ENCODE results near the gene SLX4. TPM values are rescaled to one million over a fixed set of nuclear protein-coding genes. Genes with fewer than 3 reads are reported as not detected.

The SLX4 gene
- total and polyA plus RNA-seq, 2 donors (not counting 3 experiments of a cell fraction or from before 2014, with no cell fraction given), result 2.9 to 8.9 TPM

DNA sequence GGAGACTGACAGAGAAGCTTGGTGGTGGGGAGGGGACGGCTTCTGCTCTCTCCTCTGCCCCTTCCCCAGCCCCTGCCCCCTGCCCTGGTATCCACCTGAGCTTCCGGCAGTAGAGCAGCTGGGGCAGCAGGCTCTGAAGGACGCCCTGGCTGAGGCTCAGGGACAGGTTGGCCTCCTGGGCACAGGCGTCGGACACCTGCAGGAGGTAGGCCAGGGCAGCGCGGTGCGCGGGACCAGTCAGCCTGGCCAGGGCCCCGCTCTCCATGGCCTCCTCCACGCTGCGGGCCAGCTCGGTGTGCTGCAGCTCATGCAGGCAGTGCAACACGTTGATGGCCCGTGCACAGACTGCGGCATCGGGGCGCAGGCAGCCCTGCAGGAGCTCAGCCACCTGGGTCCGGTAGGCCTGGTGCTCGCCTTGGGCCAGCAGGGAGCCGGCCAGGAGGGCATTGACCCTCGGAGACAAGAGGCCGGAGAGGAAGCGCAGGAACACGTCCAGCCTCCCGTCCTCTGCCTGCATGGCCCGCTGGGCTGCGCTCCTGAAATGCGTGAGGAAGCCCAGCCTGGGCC is 48.4 kb downstream of the SLX4 start:
- H3K4me1 ChIP-seq (ENCODE audit: control insufficient read depth, extremely low read depth, insufficient read depth, low read length), result no peaks in the 10 kb centered on the region
- CTCF ChIA-PET, result no interaction called here

GRCh38 chr16:3561626-3562025 is 49.8 kb downstream of the SLX4 start:
- POLR2A ChIA-PET, result no interaction called here
- dilution Hi-C loops (cut with MboI; ENCODE audit: extremely low pct_ligation_motif_present, low sequenced_read_pairs), result no loop called here
- CTCF ChIA-PET, result no interaction called here
- H3K36me3 ChIP-seq (ENCODE audit: control insufficient read depth in 2 of 2, extremely low read depth in 1 of 2, insufficient read depth in 2 of 2, low read length in 2 of 2), result no peaks in the 10 kb centered on the region
- no peaks in the 10 kb centered on the region for H3K9me3 ChIP-seq (replicated peaks; ENCODE audit: control insufficient read depth, insufficient read depth, low read length)
- no peak overlapping the region for H2AFZ ChIP-seq (ENCODE audit: low read depth, low read length)
- no peaks in the 10 kb centered on the region for H3K79me2 ChIP-seq (ENCODE audit: control insufficient read depth, insufficient read depth, low read length)
- H3K9ac ChIP-seq (replicated peaks; ENCODE audit: extremely low read depth, insufficient read depth, low read length), result no peak overlapping the region
- intact Hi-C loops (cut with micrococcal nuclease), result no loop called here
- no peaks in the 10 kb centered on the region for H3K9me1 ChIP-seq (replicated peaks; ENCODE audit: control insufficient read depth, extremely low read depth, insufficient read depth, low read length)
- H3K4me1 ChIP-seq (ENCODE audit: control insufficient read depth, extremely low read depth, insufficient read depth, low read length), result no peaks in the 10 kb centered on the region
- no peak for TF ChIP-seq MYC (IDR thresholded peaks at IDR 0.05; ENCODE audit: low read depth, low read length)
- TF ChIP-seq, protein P1, sequence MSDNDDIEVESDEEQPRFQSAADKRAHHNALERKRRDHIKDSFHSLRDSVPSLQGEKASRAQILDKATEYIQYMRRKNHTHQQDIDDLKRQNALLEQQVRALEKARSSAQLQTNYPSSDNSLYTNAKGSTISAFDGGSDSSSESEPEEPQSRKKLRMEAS (IDR thresholded peaks at IDR 0.05; ENCODE audit: insufficient read depth, insufficient read length), result no peak
- TF ChIP-seq, protein P2, sequence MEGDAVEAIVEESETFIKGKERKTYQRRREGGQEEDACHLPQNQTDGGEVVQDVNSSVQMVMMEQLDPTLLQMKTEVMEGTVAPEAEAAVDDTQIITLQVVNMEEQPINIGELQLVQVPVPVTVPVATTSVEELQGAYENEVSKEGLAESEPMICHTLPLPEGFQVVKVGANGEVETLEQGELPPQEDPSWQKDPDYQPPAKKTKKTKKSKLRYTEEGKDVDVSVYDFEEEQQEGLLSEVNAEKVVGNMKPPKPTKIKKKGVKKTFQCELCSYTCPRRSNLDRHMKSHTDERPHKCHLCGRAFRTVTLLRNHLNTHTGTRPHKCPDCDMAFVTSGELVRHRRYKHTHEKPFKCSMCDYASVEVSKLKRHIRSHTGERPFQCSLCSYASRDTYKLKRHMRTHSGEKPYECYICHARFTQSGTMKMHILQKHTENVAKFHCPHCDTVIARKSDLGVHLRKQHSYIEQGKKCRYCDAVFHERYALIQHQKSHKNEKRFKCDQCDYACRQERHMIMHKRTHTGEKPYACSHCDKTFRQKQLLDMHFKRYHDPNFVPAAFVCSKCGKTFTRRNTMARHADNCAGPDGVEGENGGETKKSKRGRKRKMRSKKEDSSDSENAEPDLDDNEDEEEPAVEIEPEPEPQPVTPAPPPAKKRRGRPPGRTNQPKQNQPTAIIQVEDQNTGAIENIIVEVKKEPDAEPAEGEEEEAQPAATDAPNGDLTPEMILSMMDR (IDR thresholded peaks at IDR 0.05; ENCODE audit: extremely low read depth in 1 of 2, insufficient read depth in 1 of 2, low read depth in 1 of 2, low read length in 2 of 2), result no peak
- no peaks in the 10 kb centered on the region for H4K20me1 ChIP-seq (replicated peaks; ENCODE audit: control insufficient read depth, extremely low read depth, insufficient read depth, low read length)
- H3K4me2 ChIP-seq (ENCODE audit: insufficient read depth, low read length), result no peak overlapping the region
- no peak overlapping the region for H3K27ac ChIP-seq (ENCODE audit: insufficient read depth, low read depth, low read length)
- no peak overlapping the region for H3K4me3 ChIP-seq (replicated peaks in 1 of 3; ENCODE audit: insufficient read depth in 1 of 3, low read depth in 1 of 3, low read length in 3 of 3)
- DNase-seq (ENCODE audit: low read depth, low spot score), result no peak
- no peaks in the 10 kb centered on the region for H3K27me3 ChIP-seq (ENCODE audit: control insufficient read depth in 2 of 2, insufficient read depth in 2 of 2, low read length in 2 of 2)
- FAIRE-seq, result no peak
- BruUV-seq (replicated peaks), result no TSS peak

More for the DNA sequence above, 48.4 kb downstream of the SLX4 start:
- H3K9me1 ChIP-seq (replicated peaks; ENCODE audit: control insufficient read depth, extremely low read depth, insufficient read depth, low read length), result no peaks in the 10 kb centered on the region
- no peaks in the 10 kb centered on the region for H3K79me2 ChIP-seq (ENCODE audit: control insufficient read depth, insufficient read depth, low read length)
- POLR2A ChIA-PET, result no interaction called here
- dilution Hi-C loops (cut with MboI; ENCODE audit: extremely low pct_ligation_motif_present, low sequenced_read_pairs), result no loop called here
- no peaks in the 10 kb centered on the region for H3K36me3 ChIP-seq (ENCODE audit: control insufficient read depth in 2 of 2, extremely low read depth in 1 of 2, insufficient read depth in 2 of 2, low read length in 2 of 2)
- H2AFZ ChIP-seq (ENCODE audit: low read depth, low read length), result no peak overlapping the region
- no peaks in the 10 kb centered on the region for H4K20me1 ChIP-seq (replicated peaks; ENCODE audit: control insufficient read depth, extremely low read depth, insufficient read depth, low read length)
- H3K9ac ChIP-seq (replicated peaks; ENCODE audit: extremely low read depth, insufficient read depth, low read length), result no peak overlapping the region
- BruUV-seq (replicated peaks), result no TSS peak
- no peak overlapping the region for H3K4me2 ChIP-seq (ENCODE audit: insufficient read depth, low read length)
- no peak overlapping the region for H3K4me3 ChIP-seq (replicated peaks in 1 of 3; ENCODE audit: insufficient read depth in 1 of 3, low read depth in 1 of 3, low read length in 3 of 3)
- intact Hi-C loops (cut with micrococcal nuclease), result no loop called here
- no peaks in the 10 kb centered on the region for H3K27me3 ChIP-seq (ENCODE audit: control insufficient read depth in 2 of 2, insufficient read depth in 2 of 2, low read length in 2 of 2)
- FAIRE-seq (no peak), DNase-seq (ENCODE audit: low read depth, low spot score) (no peak)
- TF ChIP-seq POLR2AphosphoS5 (IDR thresholded peaks at IDR 0.05; ENCODE audit: insufficient read depth, low read depth, low read length) (no peak), FOS (IDR thresholded peaks at IDR 0.05; ENCODE audit: borderline replicate concordance, insufficient read depth, low read length) (no peak), EZH2 (IDR thresholded peaks at IDR 0.05; ENCODE audit: borderline replicate concordance, low read depth, low read length, severe bottlenecking) (no peak)
- H3K27ac ChIP-seq (ENCODE audit: insufficient read depth, low read depth, low read length), result no peak overlapping the region
- H3K9me3 ChIP-seq (replicated peaks; ENCODE audit: control insufficient read depth, insufficient read depth, low read length), result no peaks in the 10 kb centered on the region
